ENCODE results near the gene MORN1. TPM values are rescaled to one million over a fixed set of nuclear protein-coding genes. Genes with fewer than 3 reads are reported as not detected.

Gene MORN1
- total and polyA plus RNA-seq, 9 of the 15 experiments (the other 6 are each of a cell fraction or from before 2014, with no cell fraction given): 0.24 to 9.3 (median 4.2) TPM

- POLR2A ChIA-PET: interaction anchor here (0.6 kb wide), 1 partner anchor 16 kb away, joined by 4 read pairs; no protein-coding TSS in a partner anchor
- FAIRE-seq: no peak
- H2AFZ ChIP-seq (ENCODE audit: low read depth, low read length): no peak overlapping the region
- H3K9ac ChIP-seq (ENCODE audit: insufficient read depth in 1 of 2, low read depth in 2 of 2, low read length in 2 of 2): peak overlapping the region in 1 of 2 experiments; percentile 76; a peak in 1 of 4 replicates
- no peak overlapping the region for H3K4me2 ChIP-seq (ENCODE audit: insufficient read depth, low read length)
- H3K9me1 ChIP-seq (ENCODE audit: control insufficient read depth, insufficient read depth, low read length): no peaks in the 10 kb centered on the region
- intact Hi-C loops (cut with micrococcal nuclease) (loop anchor here (10.0 kb wide), 1 partner anchor 64 kb away; no protein-coding TSS in a partner anchor), in situ Hi-C loops (cut with MboI) (no loop called here)
- H3K36me3 ChIP-seq (ENCODE audit: control insufficient read depth, insufficient read depth, low read length): peaks cover 48% of the 10 kb centered on the region; the same call in 2 of the 3 replicates
- no TSS peak for BruUV-seq (replicated peaks)
- no peak for ATAC-seq
- no peak overlapping the region for H3K4me3 ChIP-seq
- no peak for DNase-seq (ENCODE audit: extremely low read depth in 1 of 4, low spot score in 3 of 4)
- WGBS (ENCODE audit: insufficient coverage, low coverage, missing lambda C conversion rate): 82% methylated on average over 18 of the region's 28 CpGs
- H4K20me1 ChIP-seq (replicated peaks; ENCODE audit: control insufficient read depth, insufficient read depth, low read length): no peaks in the 10 kb centered on the region
- CTCF ChIA-PET (ENCODE audit: low intra/inter-chr PET ratio): no interaction called here
- no peaks in the 10 kb centered on the region for H3K27me3 ChIP-seq (ENCODE audit: control insufficient read depth in 2 of 2, insufficient read depth in 2 of 2, low read length in 2 of 2)
- H3K27ac ChIP-seq (ENCODE audit: extremely low read depth, low read depth, low read length): no peak overlapping the region
- H3K4me1 ChIP-seq (replicated peaks in 1 of 2; ENCODE audit: control insufficient read depth in 2 of 2, insufficient read depth in 2 of 2, low read length in 2 of 2): peaks cover 9 to 68% of the 10 kb centered on the region in 2 experiments; a peak in 4 of 5 replicates
- TF ChIP-seq ZNF766 (CRISPR knock-in tag; conservative IDR thresholded peaks at IDR 0.05): no peak
- peak; percentile 35 for TF ChIP-seq HMGN3 (IDR thresholded peaks at IDR 0.05; ENCODE audit: borderline replicate concordance, extremely low read depth, insufficient read length, low read depth, low read length)
- TF ChIP-seq SMAD4 (CRISPR knock-in tag; conservative IDR thresholded peaks at IDR 0.05): no peak
- no peak for TF ChIP-seq CCNT2 (IDR thresholded peaks at IDR 0.05; ENCODE audit: borderline replicate concordance, extremely low read depth, insufficient read length, low read depth, low read length)
- TF ChIP-seq NFIC (IDR thresholded peaks at IDR 0.05): peak; percentile 20; the same call in 1 of the 2 replicates
- TF ChIP-seq HDAC8 (tag; IDR thresholded peaks at IDR 0.05): no peak
- peak; percentile 52; the same call in 1 of the 2 replicates for TF ChIP-seq POLR2G (IDR thresholded peaks at IDR 0.05; ENCODE audit: low read depth, low read length)
- H3K9me3 ChIP-seq (replicated peaks; ENCODE audit: control insufficient read depth, insufficient read depth, low read depth, low read length): no peaks in the 10 kb centered on the region
- no peaks in the 10 kb centered on the region for H3K79me2 ChIP-seq (ENCODE audit: control insufficient read depth, insufficient read depth, low read length)
Measured at GRCh38 chr1:2310332-2311183, 80.8 kb downstream of the MORN1 start.

All from K562 (cell line).